OCI-LY1 (cell line): ENCODE results near the gene PPP2R2D.

Experiments used
- H2AFZ ChIP-seq: fragments of 200-600 bp; sonication (generic), shearing (Covaris generic); 2 replicates; pipeline ENCODE4 v1.6.0; 2014; ENCODE audit warnings: antibody characterized with exemption, mild to moderate bottlenecking, low read length
- H3F3A ChIP-seq: fragments of 200-600 bp; sonication (generic), shearing (Covaris generic); 2 replicates; pipeline ENCODE4 v1.6.0; 2014; ENCODE audit warnings: mild to moderate bottlenecking, antibody characterized with exemption, low read length, moderate library complexity; ENCODE audit not compliant: insufficient read depth
- H3K27ac ChIP-seq: fragments of 200-600 bp; sonication (generic); 2 replicates; pipeline ENCODE4 v1.5.1; 2014; ENCODE audit warnings: low read length, mixed run types, mild to moderate bottlenecking, low read depth; ENCODE audit not compliant: poor library complexity, severe bottlenecking
- H3K27me3 ChIP-seq: fragments of 200-600 bp; sonication (generic); 2 replicates; pipeline ENCODE4 v1.6.0; 2014; ENCODE audit warnings: antibody characterized with exemption, mild to moderate bottlenecking, low read length, moderate library complexity; ENCODE audit not compliant: insufficient read depth
- H3K36me3 ChIP-seq: fragments of 200-600 bp; sonication (generic); 2 replicates; pipeline ENCODE4 v1.6.1; 2014; ENCODE audit warnings: mild to moderate bottlenecking, antibody characterized with exemption, low read length, moderate library complexity, mixed read lengths; ENCODE audit not compliant: insufficient read depth
- H3K4me1 ChIP-seq: fragments of 200-600 bp; sonication (generic); 2 replicates; pipeline ENCODE4 v1.5.1; 2014; ENCODE audit warnings: mild to moderate bottlenecking, low read length, moderate library complexity; ENCODE audit not compliant: insufficient read depth, severe bottlenecking
- H3K4me2 ChIP-seq: fragments of 200-600 bp; sonication (generic), shearing (Covaris generic); 2 replicates; pipeline ENCODE4 v1.6.1; 2014; ENCODE audit warnings: low read length
- H3K4me3 ChIP-seq: fragments of 200-600 bp; sonication (generic); 2 replicates; pipeline ENCODE4 v1.5.1; 2014; ENCODE audit warnings: low read length, low read depth, mild to moderate bottlenecking, mixed read lengths; ENCODE audit not compliant: poor library complexity, severe bottlenecking
- H3K79me2 ChIP-seq: fragments of 200-600 bp; shearing (Covaris generic); 2 replicates; pipeline ENCODE4 v1.6.1; 2016; ENCODE audit warnings: mixed run types, low read length, mixed read lengths; ENCODE audit not compliant: insufficient read depth
- H3K9ac ChIP-seq: fragments of 200-600 bp; sonication (generic), shearing (Covaris generic); 2 replicates; pipeline ENCODE4 v1.6.1; 2014; ENCODE audit warnings: mild to moderate bottlenecking, low read length, mixed read lengths
- H3K9me2 ChIP-seq: fragments of 200-600 bp; sonication (generic), shearing (Covaris generic); 2 replicates; pipeline ENCODE4 v1.6.1; 2014; ENCODE audit warnings: low read depth, mild to moderate bottlenecking, low read length, mixed read lengths
- H3K9me3 ChIP-seq: fragments of 200-600 bp; shearing (Covaris generic); 2 replicates; pipeline ENCODE4 v1.6.1; 2014; ENCODE audit warnings: low read length, mixed read lengths
- H4K20me1 ChIP-seq: fragments of 200-600 bp; sonication (generic), shearing (Covaris generic); 2 replicates; pipeline ENCODE4 v1.6.0; 2016; ENCODE audit warnings: mild to moderate bottlenecking, low read length; ENCODE audit not compliant: insufficient read depth
- CTCF ChIP-seq: fragments of 200-600 bp; sonication (generic), shearing (Covaris generic); IDR thresholded peaks from 2 replicates; pipeline ENCODE4 v1.5.1; 2017; ENCODE audit warnings: mild to moderate bottlenecking, antibody characterized with exemption, low read length, moderate library complexity, mixed read lengths
- EZH2 ChIP-seq: fragments of 200-600 bp; sonication (generic), shearing (Covaris generic); IDR thresholded peaks from 2 replicates; pipeline ENCODE4 v1.8.0; 2017; ENCODE audit warnings: borderline replicate concordance, mixed run types, mild to moderate bottlenecking, antibody characterized with exemption, low read length, moderate library complexity, mixed read lengths

Gene PPP2R2D

GRCh38 chr10:132006966-132007365, 106.2 kb downstream of the PPP2R2D start:
- Histone ChIP-seq H3K27me3 (no peaks in the 10 kb centered on the region), H3K36me3 (no peaks in the 10 kb centered on the region; the same call in 1 of the 2 replicates), H4K20me1 (no peaks in the 10 kb centered on the region), H3K9ac (no peak overlapping the region), H3K9me3 (no peaks in the 10 kb centered on the region), H2AFZ (no peak overlapping the region), H3K4me3 (no peak overlapping the region), H3K79me2 (no peaks in the 10 kb centered on the region), H3K4me1 (no peaks in the 10 kb centered on the region), H3K27ac (no peak overlapping the region), H3F3A (no peaks in the 10 kb centered on the region), H3K9me2 (no peaks in the 10 kb centered on the region), H3K4me2 (no peak overlapping the region)
- TF ChIP-seq CTCF (no peak), EZH2 (no peak)

DNA sequence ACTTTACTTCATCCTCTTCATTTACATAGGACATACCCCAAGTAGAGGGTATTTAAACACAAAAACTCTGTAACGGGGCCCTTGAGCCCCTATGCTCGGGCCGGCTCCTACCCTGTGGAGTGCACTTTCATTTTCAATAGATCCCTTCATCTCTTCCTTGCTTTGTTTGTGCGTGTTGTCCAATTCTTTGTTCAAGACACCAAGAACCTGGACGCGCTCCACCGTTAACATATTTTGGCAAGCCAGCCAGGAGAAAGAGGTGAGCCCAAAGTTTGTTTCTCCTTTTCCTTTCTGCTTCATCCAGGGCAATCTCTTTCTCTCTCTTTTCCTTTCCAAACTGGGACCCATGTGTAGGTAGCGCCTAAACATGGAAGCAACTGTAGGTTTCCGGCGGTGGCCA, 106.9 kb downstream of the PPP2R2D start:
- no peak overlapping the region for H3K9ac ChIP-seq
- no peaks in the 10 kb centered on the region for H3K4me1 ChIP-seq
- no peaks in the 10 kb centered on the region for H4K20me1 ChIP-seq
- H3K27me3 ChIP-seq = no peaks in the 10 kb centered on the region
- no peaks in the 10 kb centered on the region for H3K9me3 ChIP-seq
- no peak overlapping the region for H2AFZ ChIP-seq
- no peaks in the 10 kb centered on the region; the same call in 1 of the 2 replicates for H3K36me3 ChIP-seq
- no peaks in the 10 kb centered on the region for H3K9me2 ChIP-seq
- H3K79me2 ChIP-seq = no peaks in the 10 kb centered on the region
- no peak overlapping the region for H3K27ac ChIP-seq
- H3K4me2 ChIP-seq = no peak overlapping the region
- TF ChIP-seq EZH2 (no peak), CTCF (no peak)
- no peak overlapping the region for H3K4me3 ChIP-seq
- H3F3A ChIP-seq = no peaks in the 10 kb centered on the region
